Type B pancreatic cell (in vitro differentiated cells): Measurements from ENCODE around the gene OR1N2. TPM values are rescaled to one million over a fixed set of nuclear protein-coding genes. Genes with fewer than 3 reads are reported as not detected.

Experiments
- DNase-seq: peaks from one replicate; pipeline ENCODE4 v3.0.0; 2021; ENCODE audit warnings: mixed read lengths; ENCODE audit not compliant: unreplicated experiment; ENCODE audit errors: extremely low spot score
- H3K27ac Mint-ChIP-seq: 2 replicates; pipeline ENCODE4 v1.8.0; 2021; ENCODE audit warnings: mild to moderate bottlenecking, mixed read lengths
- H3K27me3 Mint-ChIP-seq: 2 replicates; pipeline ENCODE4 v1.8.0; 2021; ENCODE audit warnings: mixed read lengths
- H3K36me3 Mint-ChIP-seq: 2 replicates; pipeline ENCODE4 v1.8.0; 2021; ENCODE audit warnings: mixed read lengths
- H3K4me1 Mint-ChIP-seq: one replicate; pipeline ENCODE4 v1.8.0; 2021; ENCODE audit warnings: mixed read lengths; ENCODE audit not compliant: unreplicated experiment
- H3K4me3 Mint-ChIP-seq: 2 replicates; pipeline ENCODE4 v1.8.0; 2021; ENCODE audit warnings: mild to moderate bottlenecking, mixed read lengths
- H3K9me3 Mint-ChIP-seq: 2 replicates; pipeline ENCODE4 v1.8.0; 2021; ENCODE audit warnings: mixed read lengths
- long read RNA-seq: library from polyadenylated mRNA; unstranded; transcript quantifications from one replicate; pipeline ENCODE4 v2.0.0, GENCODE V29; 2020
- total RNA-seq: library from RNA; stranded (reverse); gene quantifications from 2 replicates; pipeline ENCODE4 v1.2.1, GENCODE V29; 2021; ENCODE audit warnings: low replicate concordance
- TF ChIP-seq, protein P1 (sequence below): fragments of 200-600 bp; sonication (generic); conservative IDR thresholded peaks from 2 replicates; pipeline ENCODE4 v1.5.0; 2021; ENCODE audit warnings: antibody characterized with exemption, mild to moderate bottlenecking

The OR1N2 gene
- total RNA-seq = not detected in 2 replicates
- long read RNA-seq = 0 reads

DNA sequence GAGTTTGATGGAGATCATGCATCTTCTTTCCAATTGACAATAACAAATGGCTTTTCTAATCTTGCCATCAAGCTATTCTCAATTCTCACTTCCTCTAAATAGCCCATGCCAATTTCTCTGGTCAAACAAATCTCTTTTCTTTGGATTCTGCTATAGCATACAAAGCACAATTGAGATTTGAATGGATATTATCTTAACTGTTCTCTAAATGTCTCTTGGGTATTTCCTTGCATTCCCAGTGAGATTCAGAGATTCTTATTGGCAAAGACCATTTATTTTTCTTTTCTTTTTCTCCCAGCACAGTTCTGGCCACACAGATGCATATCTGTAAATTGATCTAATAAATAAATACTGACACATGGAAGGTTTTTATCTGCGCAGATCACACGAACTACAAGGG is at the start of gene OR1N2:
OR1N2 (plus strand) TSS at position 301 of the 400 bp plus-strand sequence. CDS start 100 bp downstream, outside the sequence.
- Mint-ChIP-seq H3K36me3 (no peaks in the 10 kb centered on the region), H3K27me3 (peaks cover 6% of the 10 kb centered on the region), H3K4me1 (no peaks in the 10 kb centered on the region), H3K4me3 (no peak within 1 kb of the TSS), H3K27ac (no peak within 1 kb of the TSS), H3K9me3 (no peaks in the 10 kb centered on the region)
- DNase-seq = no peak
- TF ChIP-seq, protein P1, sequence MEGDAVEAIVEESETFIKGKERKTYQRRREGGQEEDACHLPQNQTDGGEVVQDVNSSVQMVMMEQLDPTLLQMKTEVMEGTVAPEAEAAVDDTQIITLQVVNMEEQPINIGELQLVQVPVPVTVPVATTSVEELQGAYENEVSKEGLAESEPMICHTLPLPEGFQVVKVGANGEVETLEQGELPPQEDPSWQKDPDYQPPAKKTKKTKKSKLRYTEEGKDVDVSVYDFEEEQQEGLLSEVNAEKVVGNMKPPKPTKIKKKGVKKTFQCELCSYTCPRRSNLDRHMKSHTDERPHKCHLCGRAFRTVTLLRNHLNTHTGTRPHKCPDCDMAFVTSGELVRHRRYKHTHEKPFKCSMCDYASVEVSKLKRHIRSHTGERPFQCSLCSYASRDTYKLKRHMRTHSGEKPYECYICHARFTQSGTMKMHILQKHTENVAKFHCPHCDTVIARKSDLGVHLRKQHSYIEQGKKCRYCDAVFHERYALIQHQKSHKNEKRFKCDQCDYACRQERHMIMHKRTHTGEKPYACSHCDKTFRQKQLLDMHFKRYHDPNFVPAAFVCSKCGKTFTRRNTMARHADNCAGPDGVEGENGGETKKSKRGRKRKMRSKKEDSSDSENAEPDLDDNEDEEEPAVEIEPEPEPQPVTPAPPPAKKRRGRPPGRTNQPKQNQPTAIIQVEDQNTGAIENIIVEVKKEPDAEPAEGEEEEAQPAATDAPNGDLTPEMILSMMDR = no peak

GRCh38 chr9:122506964-122507363 is 45.9 kb upstream of the OR1N2 start:
- DNase-seq = no peak
- Mint-ChIP-seq H3K36me3 (no peaks in the 10 kb centered on the region), H3K4me1 (no peaks in the 10 kb centered on the region), H3K9me3 (no peaks in the 10 kb centered on the region), H3K27ac (no peak overlapping the region), H3K4me3 (no peak overlapping the region), H3K27me3 (peaks cover 30% of the 10 kb centered on the region)
- TF ChIP-seq, protein P1 = no peak

- Mint-ChIP-seq H3K27ac (no peak within 1 kb of the TSS), H3K9me3 (no peaks in the 10 kb centered on the region), H3K36me3 (no peaks in the 10 kb centered on the region), H3K27me3 (peaks cover 28% of the 10 kb centered on the region), H3K4me1 (no peaks in the 10 kb centered on the region), H3K4me3 (no peak within 1 kb of the TSS)
- TF ChIP-seq, protein P1 = no peak
- DNase-seq = no peak
Measured at GRCh38 chr9:122510502-122510901, 42.4 kb upstream of the OR1N2 start, which contains the start of gene OR1J2. TSS of gene OR1J2 (plus strand) at chr9:122510802. CDS start at chr9:122510802, 0 bp downstream.

DNA sequence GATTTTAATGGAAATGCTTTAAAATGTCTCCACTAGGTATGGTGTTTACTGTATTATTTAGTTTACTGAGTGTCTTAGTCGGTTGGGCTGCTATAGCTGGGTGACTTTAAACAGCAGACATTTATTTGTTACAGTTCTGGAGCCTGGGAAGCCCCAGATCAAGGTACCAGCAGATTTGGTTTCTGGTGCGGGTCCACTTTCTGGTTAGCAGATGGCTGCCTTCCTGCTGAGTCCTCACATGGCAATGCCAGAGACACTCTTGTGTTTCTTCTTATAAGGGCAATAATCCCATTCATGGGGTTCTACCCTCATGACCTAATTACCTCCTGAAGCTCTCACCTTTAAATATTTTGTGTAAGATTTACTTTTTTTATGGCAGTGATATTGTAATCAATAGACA is 34.7 kb upstream of the OR1N2 start:
- Mint-ChIP-seq H3K4me1 (no peaks in the 10 kb centered on the region), H3K27ac (no peak overlapping the region), H3K36me3 (no peaks in the 10 kb centered on the region), H3K9me3 (no peaks in the 10 kb centered on the region), H3K4me3 (no peak overlapping the region), H3K27me3 (peaks cover 13% of the 10 kb centered on the region)
- no peak for DNase-seq
- TF ChIP-seq, protein P1 = no peak

DNA sequence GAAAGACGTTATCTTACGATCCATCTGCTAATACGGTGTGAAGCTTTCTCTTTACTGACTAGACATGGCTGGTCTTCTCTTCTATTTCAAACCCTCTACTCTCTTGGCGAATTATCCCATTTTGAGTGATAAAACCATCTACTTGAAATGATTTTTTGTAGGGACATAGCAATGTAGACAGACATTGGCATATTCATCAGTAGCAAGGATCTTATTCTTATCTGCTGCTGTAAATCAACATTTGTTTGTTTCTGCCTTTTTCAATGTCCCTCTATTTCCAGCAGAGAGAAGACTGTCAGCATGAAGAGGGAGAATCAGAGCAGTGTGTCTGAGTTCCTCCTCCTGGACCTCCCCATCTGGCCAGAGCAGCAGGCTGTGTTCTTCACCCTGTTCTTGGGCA is 34.1 kb upstream of the OR1N2 start, which contains the start of gene OR1J4:
OR1J4 (plus strand) TSS at position 301 of the 400 bp plus-strand sequence; CDS start at position 301, 0 bp downstream.
- Mint-ChIP-seq H3K27ac (no peak within 1 kb of the TSS), H3K9me3 (no peaks in the 10 kb centered on the region), H3K4me3 (no peak within 1 kb of the TSS), H3K27me3 (peaks cover 15% of the 10 kb centered on the region), H3K4me1 (no peaks in the 10 kb centered on the region), H3K36me3 (no peaks in the 10 kb centered on the region)
- TF ChIP-seq, protein P1 = no peak
- no peak for DNase-seq

- H3K27me3 Mint-ChIP-seq = peaks cover 15% of the 10 kb centered on the region
- H3K36me3 Mint-ChIP-seq = no peaks in the 10 kb centered on the region
- H3K4me1 Mint-ChIP-seq = no peaks in the 10 kb centered on the region
Measured at GRCh38 chr9:122519376-122519775, 33.5 kb upstream of the OR1N2 start.

More at GRCh38 chr9:122519376-122519775, 33.5 kb upstream of the OR1N2 start:
- TF ChIP-seq, protein P1 = no peak
- DNase-seq = no peak
- H3K9me3 Mint-ChIP-seq = no peaks in the 10 kb centered on the region
- H3K4me3 Mint-ChIP-seq = no peak overlapping the region
- H3K27ac Mint-ChIP-seq = no peak overlapping the region
